ENCODE data around the gene PRODH.
"Not testable (repeated sequence)": the region's sequence is repeated elsewhere in the genome, so short reads cannot be mapped to it uniquely, and the experiment has no call there.

The PRODH gene

GRCh38 chr22:18968011-18968749 lies 32.1 kb upstream of the PRODH start:
- DNase-seq (ENCODE audit: low read depth in 2 of 2, low spot score in 1 of 2) = no peak

DNA sequence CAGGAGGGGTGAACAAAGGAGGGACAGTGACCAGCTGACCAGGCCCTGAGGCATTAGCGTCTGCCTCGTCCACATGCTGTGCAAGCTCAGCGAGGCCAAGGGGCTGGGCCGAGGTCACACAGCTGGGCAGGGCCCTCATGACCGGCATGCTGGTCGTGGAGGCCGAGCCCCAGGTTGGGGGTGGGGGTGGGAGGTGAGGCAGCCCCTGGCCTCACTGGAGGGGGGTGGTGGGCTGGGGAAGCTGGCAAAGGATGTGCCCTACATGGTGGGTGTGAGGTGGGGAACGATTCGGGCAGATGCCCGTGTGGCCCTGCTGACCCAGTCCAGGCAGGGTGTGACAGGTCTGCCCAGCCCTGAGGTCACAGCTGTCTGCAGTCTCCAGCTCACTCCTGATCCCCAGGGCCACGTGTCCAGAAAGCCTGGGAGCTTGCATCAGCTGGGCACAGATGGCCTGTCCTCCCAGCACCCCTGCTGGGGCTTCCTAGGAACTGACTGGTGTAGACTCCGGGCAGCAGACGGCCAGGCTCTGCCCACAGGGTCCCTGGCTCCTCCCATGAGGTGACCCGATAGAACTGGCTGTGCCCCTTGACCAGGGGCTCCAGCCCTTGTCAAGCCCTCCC lies 31.4 kb upstream of the PRODH start:
- not testable (repeated sequence) for DNase-seq (ENCODE audit: low read depth in 2 of 2, low spot score in 1 of 2)

- DNase-seq (ENCODE audit: low read depth in 2 of 2, low spot score in 1 of 2) = no peak
Observed at GRCh38 chr22:18966748-18967147, 30.7 kb upstream of the PRODH start.

GRCh38 chr22:18965526-18966421 lies 29.7 kb upstream of the PRODH start:
- no peak for DNase-seq (ENCODE audit: low read depth in 2 of 2, low spot score in 1 of 2)

DNA sequence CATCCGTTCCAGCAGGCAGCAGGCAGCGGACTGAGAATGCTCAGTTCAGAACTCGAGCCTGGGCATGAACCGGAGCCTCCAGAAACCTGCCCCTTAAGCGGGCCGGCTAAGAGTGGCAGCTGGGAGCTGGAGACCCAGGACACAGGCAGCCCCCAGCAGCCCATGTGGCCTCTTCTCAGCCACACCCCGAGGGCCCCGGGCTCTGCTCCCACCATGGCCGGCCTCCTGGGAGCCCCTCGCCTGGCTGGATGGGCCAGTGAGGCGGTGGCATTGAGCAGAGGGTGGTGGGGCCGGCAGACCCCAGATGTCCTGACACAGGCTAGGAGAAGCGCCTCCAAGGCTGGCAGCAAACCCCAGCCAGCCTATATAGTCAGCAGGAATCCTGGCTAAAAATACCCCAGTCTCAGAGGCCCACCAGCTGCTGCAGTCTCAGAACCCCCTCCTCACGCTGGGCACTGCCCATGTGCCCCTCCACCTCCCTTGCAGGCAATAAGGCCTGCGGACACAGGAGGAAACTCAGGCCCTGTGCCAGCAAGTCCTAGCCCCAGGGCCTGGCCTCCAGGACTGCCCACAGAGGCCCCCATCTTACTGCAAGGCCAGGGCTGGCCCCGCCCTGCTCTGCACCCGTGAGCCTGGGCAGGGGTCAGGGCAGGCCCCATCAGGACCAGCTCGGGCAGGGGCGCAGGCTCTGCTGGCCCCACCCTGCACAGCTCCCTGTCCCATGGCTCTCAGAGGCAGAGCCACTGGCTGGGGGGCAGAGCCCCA lies 28.6 kb upstream of the PRODH start:
- not testable (repeated sequence) for DNase-seq (ENCODE audit: low read depth in 2 of 2, low spot score in 1 of 2)

GRCh38 chr22:18964051-18964450 lies 28.0 kb upstream of the PRODH start:
- not testable (repeated sequence) for DNase-seq (ENCODE audit: low read depth in 2 of 2, low spot score in 1 of 2)

DNA sequence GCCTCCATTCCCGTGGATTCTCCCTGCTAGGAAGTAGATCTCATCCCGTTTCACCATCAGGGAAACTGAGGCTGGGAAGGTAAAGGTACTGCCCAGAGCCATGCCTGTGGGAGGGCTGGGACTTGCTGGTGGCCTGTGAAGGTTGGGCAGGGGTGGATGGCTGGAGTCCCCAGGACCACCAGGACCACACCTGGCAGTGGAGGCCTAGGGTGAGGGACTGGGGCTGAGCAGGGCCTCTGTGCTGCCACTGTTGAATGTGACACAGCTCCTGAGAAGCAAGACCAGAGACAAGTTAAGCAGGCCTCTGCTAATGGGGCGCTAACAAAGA lies 26.2 kb upstream of the PRODH start:
- no peak for DNase-seq (ENCODE audit: low read depth in 2 of 2, low spot score in 1 of 2)

DNA sequence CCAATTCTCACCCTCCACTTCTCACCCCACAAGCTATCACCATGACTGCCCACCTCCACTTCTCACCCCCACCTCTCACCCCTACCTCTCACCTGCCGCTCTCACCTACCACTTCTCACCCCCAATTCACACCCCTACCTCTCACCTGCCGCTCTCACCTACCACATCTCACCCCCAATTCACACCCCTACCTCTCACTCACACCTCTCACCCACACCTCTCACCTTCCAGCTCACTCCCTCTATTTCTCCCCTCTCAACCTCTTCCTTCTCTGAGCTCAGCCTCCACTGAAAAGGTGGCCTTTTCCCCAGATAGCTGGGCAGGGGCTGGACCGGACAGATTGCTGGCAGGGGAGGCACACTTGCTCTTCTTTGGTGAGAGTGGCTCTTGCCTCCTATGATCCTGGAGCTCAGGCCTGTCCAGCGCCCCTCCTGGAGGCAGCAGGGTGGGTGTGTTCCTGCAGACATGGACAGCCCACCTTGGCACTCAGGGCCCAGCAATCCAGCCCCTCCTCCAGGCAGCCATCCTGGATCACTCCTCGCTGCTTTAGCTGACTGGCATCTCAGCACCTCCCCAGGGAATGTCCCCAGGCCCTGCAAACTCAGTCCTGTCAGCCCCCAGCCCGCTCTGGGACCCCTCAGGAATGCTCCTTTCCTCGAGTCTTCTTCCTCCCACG lies 25.7 kb upstream of the PRODH start:
- DNase-seq (ENCODE audit: low read depth in 2 of 2, low spot score in 1 of 2) = not testable (repeated sequence)

DNA sequence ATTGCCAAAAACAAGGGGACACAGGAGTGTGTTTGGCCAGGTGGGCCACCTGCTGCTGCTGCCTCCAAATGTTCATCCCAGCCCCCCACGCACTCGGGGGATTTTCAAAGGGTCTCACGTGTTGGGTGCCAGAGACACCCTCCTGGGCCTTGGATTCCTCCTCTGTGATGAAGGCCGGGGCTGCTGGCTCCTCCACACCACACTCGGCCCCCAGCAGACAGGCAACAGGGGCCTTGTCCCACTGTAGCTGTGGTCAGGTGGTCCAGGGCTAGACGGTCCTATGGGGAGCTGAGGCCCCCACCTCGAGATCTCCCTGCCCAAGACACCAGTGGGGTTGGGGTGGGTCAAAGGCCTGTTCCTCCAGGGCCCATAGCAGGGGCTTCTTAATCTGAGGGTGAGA lies 25.1 kb upstream of the PRODH start:
- DNase-seq (ENCODE audit: low read depth in 2 of 2, low spot score in 1 of 2) = not testable (repeated sequence)

DNA sequence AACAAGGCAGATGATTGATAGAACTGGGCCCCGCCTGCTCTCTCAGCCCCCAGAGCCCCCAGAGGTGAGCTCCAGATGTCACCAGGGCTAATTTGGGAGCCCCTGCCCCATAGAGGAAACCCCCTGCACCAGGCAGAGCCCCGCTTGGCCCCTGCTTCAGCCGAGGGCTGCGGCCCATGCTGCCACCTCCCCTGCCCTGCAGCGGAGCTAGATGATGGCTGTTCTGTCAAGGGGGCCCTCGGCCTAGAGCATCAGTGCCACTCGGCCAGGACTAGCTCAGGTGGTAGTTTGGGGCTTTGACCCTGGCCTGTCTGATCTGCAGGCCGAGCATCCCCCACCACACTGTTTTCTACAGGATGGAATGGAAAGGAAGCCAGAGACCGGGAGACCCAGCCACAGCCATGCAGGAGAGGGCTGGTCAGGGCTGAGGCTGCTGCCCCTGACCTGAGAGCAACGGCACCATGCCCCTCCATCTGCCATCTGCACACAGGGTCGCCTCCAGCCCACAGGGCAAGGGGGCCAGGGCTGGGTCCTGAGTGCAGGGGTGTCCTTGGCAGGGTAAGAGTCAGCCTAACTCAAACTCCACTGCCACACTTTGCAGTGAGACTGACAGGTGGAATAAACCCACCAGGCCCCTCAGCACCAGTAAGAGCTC lies 24.2 kb upstream of the PRODH start:
- not testable (repeated sequence) for DNase-seq (ENCODE audit: low read depth in 2 of 2, low spot score in 1 of 2)

DNA sequence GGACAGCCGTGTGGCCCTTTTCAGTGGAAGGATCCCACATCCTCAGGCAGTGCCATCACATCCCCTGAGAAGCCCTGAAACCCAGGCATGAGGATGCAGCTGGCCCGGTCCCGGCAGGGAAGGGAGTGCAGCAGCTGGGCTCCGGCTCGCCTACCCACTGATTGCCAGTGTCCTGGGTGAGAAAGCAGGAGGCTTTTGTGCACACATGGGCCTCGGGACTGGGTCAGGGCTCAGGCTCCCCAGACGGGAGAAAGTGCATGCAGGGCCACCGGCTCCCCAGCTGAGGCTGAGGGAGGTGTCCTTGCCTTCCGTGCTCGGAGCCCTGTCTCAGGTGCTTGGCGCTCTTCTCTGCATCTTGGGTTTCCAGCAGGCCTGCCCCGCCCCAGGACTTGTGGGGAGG lies 23.6 kb upstream of the PRODH start:
- not testable (repeated sequence) for DNase-seq (ENCODE audit: low read depth in 2 of 2, low spot score in 1 of 2)

DNA sequence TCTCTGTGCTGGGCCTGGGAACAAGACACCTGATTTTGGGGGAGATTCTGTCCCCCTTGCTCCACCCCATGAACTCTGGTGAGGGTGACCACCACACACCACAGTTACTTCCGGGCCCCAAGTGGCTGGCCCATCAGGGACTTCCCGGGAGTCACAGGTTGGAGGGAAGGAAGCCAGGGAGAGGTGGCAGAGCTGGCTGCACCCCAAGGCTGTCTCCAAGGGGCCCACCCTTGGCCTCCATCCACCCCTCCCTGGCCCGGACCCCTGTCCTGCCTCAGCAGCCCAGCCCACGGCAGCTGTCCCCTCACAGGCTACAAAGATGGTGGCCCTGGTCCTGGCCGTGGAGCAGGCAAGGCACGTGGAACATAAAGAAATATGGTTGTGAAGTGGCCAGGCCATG lies 23.2 kb upstream of the PRODH start:
- not testable (repeated sequence) for DNase-seq (ENCODE audit: low read depth in 2 of 2, low spot score in 1 of 2)

- DNase-seq (ENCODE audit: low read depth in 2 of 2, low spot score in 1 of 2) = peak in 1 of 2 donors; percentile 3
Observed at GRCh38 chr22:18958738-18959137, 22.6 kb upstream of the PRODH start.

DNA sequence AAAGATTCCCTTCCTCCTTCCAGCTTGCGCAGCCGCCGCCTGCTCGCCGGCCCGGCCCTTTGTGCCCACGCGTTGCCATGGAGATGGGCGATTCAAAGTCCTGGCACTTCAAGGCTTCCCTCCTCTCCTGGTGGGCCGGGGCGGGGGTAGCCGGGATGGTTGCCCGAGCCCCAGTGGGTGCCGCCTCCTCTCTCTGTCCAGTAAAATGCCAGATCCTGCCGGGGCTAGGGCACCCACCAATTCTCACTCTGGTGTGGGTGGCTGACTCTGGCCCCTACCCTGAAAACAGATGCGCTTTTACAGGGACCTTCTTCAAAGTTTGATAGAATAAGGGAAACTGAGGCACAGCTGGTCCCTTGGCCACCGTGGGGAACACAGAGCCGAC lies 22.2 kb upstream of the PRODH start:
- DNase-seq (ENCODE audit: low read depth in 2 of 2, low spot score in 1 of 2) = not testable (repeated sequence)

DNA sequence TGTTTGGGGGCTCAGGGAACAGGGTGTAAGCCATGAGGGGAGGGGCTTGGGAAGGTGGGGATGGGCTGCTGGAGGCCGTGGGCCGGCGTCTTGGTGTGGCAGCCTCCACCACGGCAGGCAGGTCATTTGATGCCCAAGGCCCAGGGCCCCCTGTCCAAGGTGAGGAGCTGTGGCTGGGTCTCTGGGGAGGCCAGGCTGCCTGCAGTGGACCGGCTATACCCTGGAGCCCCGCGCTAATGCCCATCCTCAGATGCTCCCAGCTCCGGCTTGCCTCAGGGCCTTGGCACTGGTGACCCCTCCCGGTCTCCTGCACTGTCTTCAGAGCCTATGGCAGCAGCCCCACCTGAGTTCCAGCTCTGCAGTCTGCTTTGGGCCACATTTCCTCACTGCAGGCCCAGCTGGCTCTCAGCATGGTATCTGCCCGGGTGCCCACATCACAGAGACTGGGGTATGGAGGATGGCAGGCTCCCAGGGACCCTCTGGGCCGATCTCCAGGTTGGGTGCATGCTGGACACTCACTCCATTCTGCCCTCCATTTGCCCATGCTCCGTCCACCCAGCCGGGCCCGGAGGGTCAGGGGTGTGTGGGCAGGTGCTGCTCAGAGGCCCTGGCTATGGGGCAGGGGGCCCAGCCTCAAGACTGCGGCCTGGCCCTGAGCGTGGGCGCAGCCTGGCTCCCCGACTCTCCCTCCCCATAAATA lies 21.7 kb upstream of the PRODH start:
- not testable (repeated sequence) for DNase-seq (ENCODE audit: low read depth in 2 of 2, low spot score in 1 of 2)

DNA sequence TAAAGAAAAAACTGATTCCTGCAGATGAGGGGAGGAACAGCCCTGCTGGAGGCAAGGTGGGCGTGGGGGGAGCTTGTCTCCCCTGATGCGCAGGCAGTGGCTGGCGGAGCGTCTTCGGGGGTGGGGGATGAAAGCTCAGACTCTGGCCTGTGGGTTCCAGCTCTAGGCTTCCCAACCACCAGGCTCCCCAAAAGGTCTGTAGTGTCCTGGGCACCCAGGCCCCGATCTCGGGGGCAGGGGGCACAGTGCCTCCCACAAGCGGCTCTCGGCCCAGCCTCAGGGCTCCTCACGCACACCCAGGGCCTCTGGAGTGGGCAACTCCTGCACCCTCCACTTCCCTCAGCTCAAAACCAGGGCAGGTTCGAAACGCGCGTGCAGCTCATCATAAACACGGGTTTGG lies 20.9 kb upstream of the PRODH start:
- DNase-seq (ENCODE audit: low read depth in 2 of 2, low spot score in 1 of 2) = not testable (repeated sequence)

- DNase-seq (ENCODE audit: low read depth in 2 of 2, low spot score in 1 of 2) = not testable (repeated sequence)
Observed at GRCh38 chr22:18956121-18956895, 20.2 kb upstream of the PRODH start.

GRCh38 chr22:18955696-18956095 lies 19.6 kb upstream of the PRODH start:
- DNase-seq (ENCODE audit: low read depth in 2 of 2, low spot score in 1 of 2) = no peak
